Caco-2 (cell line): Measurements from ENCODE around the gene BRICD5. TPM values are rescaled to one million over a fixed set of nuclear protein-coding genes. Genes with fewer than 3 reads are reported as not detected.

ENCODE experiments used
- BruUV-seq: library from RNA; stranded (reverse); fragments of 400-500 nt; replicated peaks from 2 replicates; lab custom pipeline; 2021; lab: Mats Ljungman, UMichigan
- CTCF ChIA-PET: fragments of 300-600 bp; sonication (Branson Sonifier 250); formaldehyde crosslinking; loops from one replicate; lab custom pipeline; 2022; ENCODE audit warnings: antibody characterized with exemption; lab: Charles Lee
- POLR2A ChIA-PET: fragments of 300-600 bp; sonication (Branson Sonifier 250); formaldehyde crosslinking; loops from one replicate; lab custom pipeline; 2022; ENCODE audit warnings: antibody characterized with exemption; lab: Charles Lee
- DNase-seq, 2 experiments: peaks; one replicate each; pipeline versions ENCODE4 v3.0.0 to v3.0.0-alpha.2; 2020 to 2022
- H3K27me3 ChIP-seq: replicated peaks from 2 replicates; pipeline ENCODE4 v1.6.0; 2011; ENCODE audit warnings: low read length; ENCODE audit not compliant: control insufficient read depth, insufficient read depth
- H3K36me3 ChIP-seq: 2 replicates; pipeline ENCODE4 v1.5.1; 2011; ENCODE audit warnings: low read length; ENCODE audit not compliant: control insufficient read depth, insufficient read depth
- H3K4me1 ChIP-seq: fragments of 250-450 bp; sonication (Bioruptor Pico); 2 replicates; pipeline ENCODE4 v1.5.1; 2020; ENCODE audit warnings: mild to moderate bottlenecking
- H3K4me3 ChIP-seq: 2 replicates; pipeline ENCODE4 v1.5.1; 2011; ENCODE audit warnings: low read depth, mild to moderate bottlenecking, control low read depth, low read length
- H3K9me3 ChIP-seq: fragments of 250-450 bp; sonication (Bioruptor Pico); 2 replicates; pipeline ENCODE4 v1.5.1; 2020; ENCODE audit warnings: mild to moderate bottlenecking, moderate library complexity
- H3K27ac Mint-ChIP-seq: one replicate; pipeline ENCODE4 v1.8.0; 2022; ENCODE audit warnings: mixed read lengths; ENCODE audit not compliant: unreplicated experiment
- H3K27me3 Mint-ChIP-seq: one replicate; pipeline ENCODE4 v1.8.0; 2022; ENCODE audit warnings: mixed read lengths; ENCODE audit not compliant: insufficient read depth, unreplicated experiment
- H3K36me3 Mint-ChIP-seq: one replicate; pipeline ENCODE4 v1.8.0; 2022; ENCODE audit warnings: mild to moderate bottlenecking, mixed read lengths; ENCODE audit not compliant: insufficient read depth, unreplicated experiment
- H3K4me1 Mint-ChIP-seq: one replicate; pipeline ENCODE4 v1.8.0; 2022; ENCODE audit warnings: low read depth, mixed read lengths; ENCODE audit not compliant: unreplicated experiment
- H3K4me3 Mint-ChIP-seq: one replicate; pipeline ENCODE4 v1.8.0; 2022; ENCODE audit warnings: mild to moderate bottlenecking, moderate library complexity, mixed read lengths; ENCODE audit not compliant: unreplicated experiment
- H3K9me3 Mint-ChIP-seq: one replicate; pipeline ENCODE4 v1.8.0; 2022; ENCODE audit warnings: mixed read lengths; ENCODE audit not compliant: unreplicated experiment
- CTCF ChIP-seq, 2 experiments: fragments of 200-600 bp in 1 of 2; IDR thresholded peaks; 1 replicate in 1 of 2; 2 replicates in 1 of 2; pipeline versions ENCODE4 v1.5.1 to v1.8.0; 2011 to 2022; ENCODE audit warnings: antibody characterized with exemption in 1 of 2, control low read depth in 1 of 2, inconsistent platforms in 1 of 2, low read depth in 1 of 2, low read length in 1 of 2, mild to moderate bottlenecking in 1 of 2, moderate library complexity in 1 of 2; ENCODE audit not compliant: insufficient read depth in 1 of 2, severe bottlenecking in 1 of 2, unreplicated experiment in 1 of 2
- intact Hi-C: fragments of 100-400 bp; cut with micrococcal nuclease; formaldehyde crosslinking; loops from one replicate; pipeline ENCODE4 v1.10.0; 2022; ENCODE audit not compliant: unreplicated experiment
- total RNA-seq: library from RNA; stranded (reverse); gene quantifications from 2 replicates; pipeline ENCODE4 v1.2.3, GENCODE V29; 2022

BRICD5 gene
- total RNA-seq, 1 experiment from 2014 or later: 10.0 TPM

GRCh38 chr16:2170587-2171435 is 39.9 kb downstream of the BRICD5 start:
- H3K9me3 Mint-ChIP-seq: no peaks in the 10 kb centered on the region
- no peak for TF ChIP-seq CTCF (IDR thresholded peaks at IDR 0.05; ENCODE audit: insufficient read depth in 1 of 2, low read depth in 1 of 2, low read length in 1 of 2, severe bottlenecking in 1 of 2, unreplicated experiment in 1 of 2)
- no peak overlapping the region for H3K27ac Mint-ChIP-seq
- BruUV-seq: no TSS peak
- Histone ChIP-seq H3K27me3 (no peaks in the 10 kb centered on the region), H3K4me1 (no peaks in the 10 kb centered on the region), H3K9me3 (no peaks in the 10 kb centered on the region), H3K4me3 (no peak overlapping the region), H3K36me3 (no peaks in the 10 kb centered on the region; the same call in 1 of the 2 replicates)
- peaks cover 45% of the 10 kb centered on the region for H3K36me3 Mint-ChIP-seq
- DNase-seq: no peak
- no peak overlapping the region for H3K4me3 Mint-ChIP-seq
- H3K27me3 Mint-ChIP-seq: no peaks in the 10 kb centered on the region
- ChIA-PET POLR2A (no interaction called here), CTCF (no interaction called here)
- intact Hi-C loops: no loop called here
- H3K4me1 Mint-ChIP-seq: no peaks in the 10 kb centered on the region

- H3K27me3 Mint-ChIP-seq: no peaks in the 10 kb centered on the region
- no TSS peak for BruUV-seq
- TF ChIP-seq CTCF (IDR thresholded peaks at IDR 0.05; ENCODE audit: insufficient read depth in 1 of 2, low read depth in 1 of 2, low read length in 1 of 2, severe bottlenecking in 1 of 2, unreplicated experiment in 1 of 2): no peak
- no peak overlapping the region for H3K4me3 ChIP-seq
- no peak for DNase-seq
- H3K4me1 Mint-ChIP-seq: no peaks in the 10 kb centered on the region
- H3K9me3 Mint-ChIP-seq: no peaks in the 10 kb centered on the region
- H3K27ac Mint-ChIP-seq: no peak overlapping the region
- peaks cover 1% of the 10 kb centered on the region; the same call in 1 of the 2 replicates for H3K36me3 ChIP-seq
- intact Hi-C loops: no loop called here
- H3K36me3 Mint-ChIP-seq: peaks cover 41% of the 10 kb centered on the region
- ChIA-PET POLR2A (no interaction called here), CTCF (no interaction called here)
- no peaks in the 10 kb centered on the region for H3K9me3 ChIP-seq
- H3K4me3 Mint-ChIP-seq: no peak overlapping the region
- H3K4me1 ChIP-seq: no peaks in the 10 kb centered on the region
- no peaks in the 10 kb centered on the region for H3K27me3 ChIP-seq
Measured at GRCh38 chr16:2170080-2170479, 40.6 kb downstream of the BRICD5 start.

- no TSS peak for BruUV-seq
Measured at GRCh38 chr16:2167068-2167638, 43.5 kb downstream of the BRICD5 start.

More at GRCh38 chr16:2167068-2167638, 43.5 kb downstream of the BRICD5 start:
- no peak for TF ChIP-seq CTCF (IDR thresholded peaks at IDR 0.05; ENCODE audit: insufficient read depth in 1 of 2, low read depth in 1 of 2, low read length in 1 of 2, severe bottlenecking in 1 of 2, unreplicated experiment in 1 of 2)
- no peaks in the 10 kb centered on the region for H3K27me3 ChIP-seq
- H3K27ac Mint-ChIP-seq: no peak overlapping the region
- POLR2A ChIA-PET: interaction anchor here (1.0 kb wide), 1 partner anchor 12 kb away, joined by 4 read pairs; the partner anchor contains the start of gene TRAF7
- peaks cover 1% of the 10 kb centered on the region; the same call in 1 of the 2 replicates for H3K36me3 ChIP-seq
- intact Hi-C loops: no loop called here
- H3K9me3 ChIP-seq: no peaks in the 10 kb centered on the region
- no peak overlapping the region for H3K4me3 ChIP-seq
- H3K4me1 Mint-ChIP-seq: no peaks in the 10 kb centered on the region
- DNase-seq: no peak
- no peak overlapping the region for H3K4me3 Mint-ChIP-seq
- H3K36me3 Mint-ChIP-seq: peaks cover 39% of the 10 kb centered on the region
- H3K27me3 Mint-ChIP-seq: no peaks in the 10 kb centered on the region
- H3K4me1 ChIP-seq: no peaks in the 10 kb centered on the region
- CTCF ChIA-PET: no interaction called here
- no peaks in the 10 kb centered on the region for H3K9me3 Mint-ChIP-seq
